HEK293 (cell line): ENCODE measurements around the gene DYNC1LI1.

Experiments
- KLF1 ChIP-seq: fragments of 450-650 bp; formaldehyde crosslinking; IDR thresholded peaks from 2 replicates; pipeline ENCODE4 v1.5.1; 2016; ENCODE audit warnings: missing biosample characterization, missing genetic modification characterization
- MZF1 ChIP-seq: fragments of 450-650 bp; formaldehyde crosslinking; IDR thresholded peaks from 2 replicates; pipeline ENCODE4 v1.5.1; 2017; ENCODE audit warnings: missing biosample characterization, missing genetic modification characterization, borderline replicate concordance
- REPIN1 ChIP-seq: fragments of 450-650 bp; formaldehyde crosslinking; IDR thresholded peaks from 2 replicates; pipeline ENCODE4 v1.5.1; 2017; ENCODE audit warnings: missing biosample characterization, missing genetic modification characterization, low read depth
- ZFP37 ChIP-seq: fragments of 450-650 bp; formaldehyde crosslinking; IDR thresholded peaks from 2 replicates; pipeline ENCODE4 v1.5.1; 2016; ENCODE audit warnings: missing biosample characterization, missing genetic modification characterization
- ZNF10 ChIP-seq: fragments of 450-650 bp; formaldehyde crosslinking; IDR thresholded peaks from 2 replicates; pipeline ENCODE4 v1.5.1; 2017; ENCODE audit warnings: missing biosample characterization, missing genetic modification characterization
- ZNF324 ChIP-seq: fragments of 450-650 bp; formaldehyde crosslinking; IDR thresholded peaks from 2 replicates; pipeline ENCODE4 v1.5.1; 2016; ENCODE audit warnings: missing biosample characterization, missing genetic modification characterization
- ZNF707 ChIP-seq: fragments of 450-650 bp; formaldehyde crosslinking; IDR thresholded peaks from 2 replicates; pipeline ENCODE4 v1.5.1; 2016; ENCODE audit warnings: missing biosample characterization, missing genetic modification characterization
- TF ChIP-seq, protein P1 (sequence below): fragments of 450-650 bp; formaldehyde crosslinking; IDR thresholded peaks from 2 replicates; pipeline ENCODE4 v1.5.1; 2016; ENCODE audit warnings: missing biosample characterization, missing genetic modification characterization
- TF ChIP-seq, protein P2 (sequence below): fragments of 450-650 bp; formaldehyde crosslinking; IDR thresholded peaks from 2 replicates; pipeline ENCODE4 v1.5.1; 2016; ENCODE audit warnings: missing biosample characterization, missing genetic modification characterization
- TF ChIP-seq, protein P3 (sequence below): fragments of 450-650 bp; formaldehyde crosslinking; optimal IDR thresholded peaks from 2 replicates; pipeline ENCODE3; 2016; ENCODE audit warnings: missing biosample characterization, mild to moderate bottlenecking, missing genetic modification characterization
- TF ChIP-seq, protein P4 (sequence below): fragments of 450-650 bp; formaldehyde crosslinking; IDR thresholded peaks from 2 replicates; pipeline ENCODE4 v1.5.1; 2016; ENCODE audit warnings: missing biosample characterization, missing genetic modification characterization

DNA sequence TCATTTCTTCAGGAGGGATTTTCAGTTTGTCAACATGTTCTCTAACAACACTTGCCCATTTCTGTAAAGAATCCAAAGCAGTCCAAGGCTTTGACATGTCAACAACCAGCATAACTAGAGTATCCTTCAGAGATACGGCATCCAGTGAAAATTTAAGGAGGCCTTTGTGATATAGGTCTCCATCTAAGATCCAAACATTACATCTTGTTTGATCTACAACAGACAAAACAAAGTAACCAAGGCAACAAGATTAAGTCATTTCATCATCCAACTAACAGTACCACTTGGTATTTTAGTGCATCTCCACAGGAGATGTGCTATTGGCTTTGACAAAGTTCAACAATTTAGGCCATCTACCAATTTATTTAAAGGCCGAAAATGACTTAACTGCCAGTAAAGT is 25.8 kb downstream of the DYNC1LI1 start:
- TF ChIP-seq ZNF707 (tag by site-specific recombination) (no peak), ZFP37 (tag by site-specific recombination) (no peak), KLF1 (tag by site-specific recombination) (no peak), ZNF324 (tag by site-specific recombination) (no peak), ZNF10 (tag by site-specific recombination) (no peak), MZF1 (tag by site-specific recombination) (no peak), REPIN1 (tag by site-specific recombination) (no peak)
- TF ChIP-seq, protein P1, sequence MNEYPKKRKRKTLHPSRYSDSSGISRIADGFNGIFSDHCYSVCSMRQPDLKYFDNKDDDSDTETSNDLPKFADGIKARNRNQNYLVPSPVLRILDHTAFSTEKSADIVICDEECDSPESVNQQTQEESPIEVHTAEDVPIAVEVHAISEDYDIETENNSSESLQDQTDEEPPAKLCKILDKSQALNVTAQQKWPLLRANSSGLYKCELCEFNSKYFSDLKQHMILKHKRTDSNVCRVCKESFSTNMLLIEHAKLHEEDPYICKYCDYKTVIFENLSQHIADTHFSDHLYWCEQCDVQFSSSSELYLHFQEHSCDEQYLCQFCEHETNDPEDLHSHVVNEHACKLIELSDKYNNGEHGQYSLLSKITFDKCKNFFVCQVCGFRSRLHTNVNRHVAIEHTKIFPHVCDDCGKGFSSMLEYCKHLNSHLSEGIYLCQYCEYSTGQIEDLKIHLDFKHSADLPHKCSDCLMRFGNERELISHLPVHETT = no peak
- TF ChIP-seq, protein P2, sequence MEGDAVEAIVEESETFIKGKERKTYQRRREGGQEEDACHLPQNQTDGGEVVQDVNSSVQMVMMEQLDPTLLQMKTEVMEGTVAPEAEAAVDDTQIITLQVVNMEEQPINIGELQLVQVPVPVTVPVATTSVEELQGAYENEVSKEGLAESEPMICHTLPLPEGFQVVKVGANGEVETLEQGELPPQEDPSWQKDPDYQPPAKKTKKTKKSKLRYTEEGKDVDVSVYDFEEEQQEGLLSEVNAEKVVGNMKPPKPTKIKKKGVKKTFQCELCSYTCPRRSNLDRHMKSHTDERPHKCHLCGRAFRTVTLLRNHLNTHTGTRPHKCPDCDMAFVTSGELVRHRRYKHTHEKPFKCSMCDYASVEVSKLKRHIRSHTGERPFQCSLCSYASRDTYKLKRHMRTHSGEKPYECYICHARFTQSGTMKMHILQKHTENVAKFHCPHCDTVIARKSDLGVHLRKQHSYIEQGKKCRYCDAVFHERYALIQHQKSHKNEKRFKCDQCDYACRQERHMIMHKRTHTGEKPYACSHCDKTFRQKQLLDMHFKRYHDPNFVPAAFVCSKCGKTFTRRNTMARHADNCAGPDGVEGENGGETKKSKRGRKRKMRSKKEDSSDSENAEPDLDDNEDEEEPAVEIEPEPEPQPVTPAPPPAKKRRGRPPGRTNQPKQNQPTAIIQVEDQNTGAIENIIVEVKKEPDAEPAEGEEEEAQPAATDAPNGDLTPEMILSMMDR = no peak
- TF ChIP-seq, protein P3, sequence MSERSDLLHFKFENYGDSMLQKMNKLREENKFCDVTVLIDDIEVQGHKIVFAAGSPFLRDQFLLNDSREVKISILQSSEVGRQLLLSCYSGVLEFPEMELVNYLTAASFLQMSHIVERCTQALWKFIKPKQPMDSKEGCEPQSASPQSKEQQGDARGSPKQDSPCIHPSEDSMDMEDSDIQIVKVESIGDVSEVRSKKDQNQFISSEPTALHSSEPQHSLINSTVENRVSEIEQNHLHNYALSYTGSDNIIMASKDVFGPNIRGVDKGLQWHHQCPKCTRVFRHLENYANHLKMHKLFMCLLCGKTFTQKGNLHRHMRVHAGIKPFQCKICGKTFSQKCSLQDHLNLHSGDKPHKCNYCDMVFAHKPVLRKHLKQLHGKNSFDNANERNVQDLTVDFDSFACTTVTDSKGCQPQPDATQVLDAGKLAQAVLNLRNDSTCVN (tag by site-specific recombination) = no peak
- TF ChIP-seq, protein P4, sequence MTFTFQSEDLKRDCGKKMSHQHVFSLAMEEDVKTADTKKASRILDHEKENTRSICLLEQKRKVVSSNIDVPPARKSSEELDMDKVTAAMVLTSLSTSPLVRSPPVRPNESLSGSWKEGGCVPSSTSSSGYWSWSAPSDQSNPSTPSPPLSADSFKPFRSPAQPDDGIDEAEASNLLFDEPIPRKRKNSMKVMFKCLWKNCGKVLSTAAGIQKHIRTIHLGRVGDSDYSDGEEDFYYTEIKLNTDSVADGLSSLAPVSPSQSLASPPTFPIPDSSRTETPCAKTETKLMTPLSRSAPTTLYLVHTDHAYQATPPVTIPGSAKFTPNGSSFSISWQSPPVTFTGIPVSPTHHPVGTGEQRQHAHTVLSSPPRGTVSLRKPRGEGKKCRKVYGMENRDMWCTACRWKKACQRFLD (tag by site-specific recombination) = no peak
